Measurements from ENCODE around the gene PRKN. TPM values are rescaled to one million over a fixed set of nuclear protein-coding genes. Genes with fewer than 3 reads are reported as not detected.

The PRKN gene
- total RNA-seq, 2 donors from 2014 or later: 3.3 to 4.8 TPM

- no peak overlapping the region for H3K4me3 ChIP-seq (ENCODE audit: low read length)
- Mint-ChIP-seq H3K4me1 (peaks cover 29% of the 10 kb centered on the region), H3K27ac (no peak overlapping the region), H3K4me3 (no peak overlapping the region), H3K36me3 (ENCODE audit: low read depth) (no peaks in the 10 kb centered on the region), H3K9me3 (peaks cover 17% of the 10 kb centered on the region), H3K27me3 (ENCODE audit: insufficient read depth) (no peaks in the 10 kb centered on the region)
- H3K9ac ChIP-seq (ENCODE audit: extremely low read depth, low read length, poor library complexity, severe bottlenecking): no peak overlapping the region
- H3K9me3 ChIP-seq (ENCODE audit: control insufficient read depth, low read length): no peaks in the 10 kb centered on the region
- WGBS, 2 experiments (ENCODE audit: insufficient coverage in 1 of 2, insufficient read length in 1 of 2): 62 to 65% methylated on average over 2 of the region's 3 CpGs
- no peak for DNase-seq
- no peaks in the 10 kb centered on the region for H3K36me3 ChIP-seq (ENCODE audit: control insufficient read depth, insufficient read depth, low read length)
- H3K4me1 ChIP-seq (ENCODE audit: control insufficient read depth, insufficient read depth, low read length): peaks cover 17% of the 10 kb centered on the region
- H3K27me3 ChIP-seq (ENCODE audit: control insufficient read depth, insufficient read depth, low read length, poor library complexity, severe bottlenecking): no peaks in the 10 kb centered on the region
- TF ChIP-seq CTCF (conservative IDR thresholded peaks at IDR 0.05): peak; percentile 71
- no peak overlapping the region for H3K27ac ChIP-seq (ENCODE audit: low read depth, low read length)
Measured at GRCh38 chr6:162343198-162343935, 384.2 kb downstream of the PRKN start.

- Histone ChIP-seq H3K27ac (ENCODE audit: low read depth, low read length) (no peak overlapping the region), H3K4me3 (ENCODE audit: low read length) (no peak overlapping the region), H3K27me3 (ENCODE audit: control insufficient read depth, insufficient read depth, low read length, poor library complexity, severe bottlenecking) (no peaks in the 10 kb centered on the region), H3K36me3 (ENCODE audit: control insufficient read depth, insufficient read depth, low read length) (no peaks in the 10 kb centered on the region), H3K9ac (ENCODE audit: extremely low read depth, low read length, poor library complexity, severe bottlenecking) (no peak overlapping the region), H3K9me3 (ENCODE audit: control insufficient read depth, low read length) (no peaks in the 10 kb centered on the region), H3K4me1 (ENCODE audit: control insufficient read depth, insufficient read depth, low read length) (peaks cover 3% of the 10 kb centered on the region)
- no peak overlapping the region for H3K4me3 Mint-ChIP-seq
- TF ChIP-seq CTCF (conservative IDR thresholded peaks at IDR 0.05): no peak
- H3K27me3 Mint-ChIP-seq (ENCODE audit: insufficient read depth): no peaks in the 10 kb centered on the region
- peaks cover 10% of the 10 kb centered on the region for H3K4me1 Mint-ChIP-seq
- DNase-seq: no peak
- peaks cover 27% of the 10 kb centered on the region for H3K9me3 Mint-ChIP-seq
- H3K36me3 Mint-ChIP-seq (ENCODE audit: low read depth): no peaks in the 10 kb centered on the region
- H3K27ac Mint-ChIP-seq: no peak overlapping the region
- WGBS, 2 experiments (ENCODE audit: insufficient coverage in 1 of 2, insufficient read length in 1 of 2): 91 to 100% methylated on average over 3 to 6 of the region's 6 CpGs
Measured at GRCh38 chr6:162337412-162337811, 390.2 kb downstream of the PRKN start.

GRCh38 chr6:162336359-162336758, 391.2 kb downstream of the PRKN start:
- Mint-ChIP-seq H3K36me3 (ENCODE audit: low read depth) (no peaks in the 10 kb centered on the region), H3K4me1 (peaks cover 10% of the 10 kb centered on the region)
- 92 to 99% methylated on average over 2 to 6 of the region's 6 CpGs for WGBS, 2 experiments (ENCODE audit: insufficient coverage in 1 of 2, insufficient read length in 1 of 2)

More at GRCh38 chr6:162336359-162336758, 391.2 kb downstream of the PRKN start:
- Mint-ChIP-seq H3K9me3 (peaks cover 24% of the 10 kb centered on the region), H3K27me3 (ENCODE audit: insufficient read depth) (no peaks in the 10 kb centered on the region), H3K27ac (no peak overlapping the region), H3K4me3 (no peak overlapping the region)
- peaks cover 3% of the 10 kb centered on the region for H3K4me1 ChIP-seq (ENCODE audit: control insufficient read depth, insufficient read depth, low read length)
- no peaks in the 10 kb centered on the region for H3K27me3 ChIP-seq (ENCODE audit: control insufficient read depth, insufficient read depth, low read length, poor library complexity, severe bottlenecking)
- no peak for TF ChIP-seq CTCF (conservative IDR thresholded peaks at IDR 0.05)
- no peaks in the 10 kb centered on the region for H3K9me3 ChIP-seq (ENCODE audit: control insufficient read depth, low read length)
- no peak overlapping the region for H3K9ac ChIP-seq (ENCODE audit: extremely low read depth, low read length, poor library complexity, severe bottlenecking)
- no peaks in the 10 kb centered on the region for H3K36me3 ChIP-seq (ENCODE audit: control insufficient read depth, insufficient read depth, low read length)
- H3K4me3 ChIP-seq (ENCODE audit: low read length): no peak overlapping the region
- no peak overlapping the region for H3K27ac ChIP-seq (ENCODE audit: low read depth, low read length)
- no peak for DNase-seq

Data from endodermal cell (in vitro differentiated cells).